ENCODE data around the gene DDO.
"Not testable (repeated sequence)": the region's sequence is repeated elsewhere in the genome, so short reads cannot be mapped to it uniquely, and the experiment has no call there.

Gene DDO

DNA sequence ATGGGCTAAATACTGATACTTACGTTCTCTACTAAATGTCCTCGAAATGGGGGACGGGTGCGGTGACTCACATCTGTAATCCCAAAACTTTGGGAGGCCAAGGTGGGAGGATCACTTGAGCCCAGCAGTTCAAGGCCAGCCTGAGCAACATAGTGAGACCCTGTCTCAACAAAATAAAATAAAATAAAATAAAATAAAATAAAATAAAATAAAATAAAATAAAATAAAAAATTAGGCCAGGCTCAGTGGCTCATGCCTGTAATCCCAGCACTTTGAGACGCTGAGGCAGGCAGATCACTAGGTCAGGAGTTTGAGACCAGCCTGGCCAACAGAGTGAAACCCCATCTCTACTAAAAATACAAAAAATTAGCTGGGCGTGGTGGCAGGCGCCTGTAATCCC is 64.8 kb downstream of the DDO start:
- H3K9me3 Mint-ChIP-seq, H3K27ac Mint-ChIP-seq, ATAC-seq, H3K27me3 Mint-ChIP-seq, H3K36me3 Mint-ChIP-seq, H3K4me1 Mint-ChIP-seq, H3K4me3 Mint-ChIP-seq: not testable (repeated sequence)

DNA sequence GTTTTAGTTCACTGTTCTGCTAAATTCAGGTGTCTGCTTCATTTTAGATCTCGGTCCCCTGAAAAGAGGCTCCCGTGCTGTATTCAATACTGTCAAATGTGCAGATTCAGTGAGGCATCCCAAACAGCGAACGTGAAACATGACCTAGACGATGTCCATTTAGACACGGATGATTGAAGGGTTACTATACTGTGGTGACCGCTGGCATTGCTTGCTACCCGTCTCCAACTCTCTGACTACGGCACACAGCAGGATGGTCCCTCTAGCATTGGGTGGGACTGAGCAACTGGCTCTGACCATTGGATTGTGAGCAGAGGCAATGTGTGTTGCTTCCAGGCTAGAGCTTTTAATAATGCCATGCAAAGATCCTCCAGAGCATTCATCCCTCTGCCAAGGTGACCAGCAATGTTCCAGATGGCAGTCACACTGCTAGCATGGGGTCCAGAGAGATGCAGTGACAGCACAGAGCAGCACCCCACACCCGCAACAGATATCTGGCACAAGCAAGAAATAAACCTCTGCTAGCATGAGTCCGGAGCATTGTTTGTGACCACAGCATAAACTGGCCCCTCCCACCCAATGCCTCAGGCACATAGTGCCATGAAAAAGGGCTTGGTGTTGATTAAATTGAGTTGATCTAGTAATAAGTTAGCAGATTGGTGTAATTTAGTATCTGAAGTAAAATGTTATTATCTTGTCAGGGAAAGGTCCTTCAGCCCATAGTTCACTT is 66.2 kb downstream of the DDO start:
- Mint-ChIP-seq H3K36me3 (no peaks in the 10 kb centered on the region), H3K4me3 (no peak overlapping the region), H3K27ac (no peak overlapping the region), H3K27me3 (no peaks in the 10 kb centered on the region), H3K9me3 (no peaks in the 10 kb centered on the region), H3K4me1 (peaks cover 11% of the 10 kb centered on the region)
- ATAC-seq: no peak

DNA sequence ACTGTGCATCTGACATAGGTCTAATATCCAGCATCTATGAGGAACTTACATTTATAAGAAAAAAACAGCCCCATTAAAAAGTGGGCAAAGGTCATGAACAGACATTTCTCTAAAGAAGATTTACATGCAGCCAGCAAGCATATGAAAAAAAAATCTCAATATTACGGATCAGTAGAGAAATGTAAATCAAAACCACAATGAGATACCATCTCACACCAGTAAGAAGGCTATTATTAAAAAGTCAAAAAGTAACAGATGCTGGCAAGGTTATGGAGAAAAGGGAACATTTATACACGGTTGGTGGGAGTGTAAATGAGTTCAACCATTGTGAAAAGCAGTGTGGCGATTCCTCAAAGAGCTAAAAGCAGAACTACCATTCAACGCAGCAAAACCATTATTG is 70.3 kb downstream of the DDO start:
- H3K27me3 Mint-ChIP-seq: no peaks in the 10 kb centered on the region
- peaks cover 11% of the 10 kb centered on the region for H3K4me1 Mint-ChIP-seq
- ATAC-seq: no peak

DNA sequence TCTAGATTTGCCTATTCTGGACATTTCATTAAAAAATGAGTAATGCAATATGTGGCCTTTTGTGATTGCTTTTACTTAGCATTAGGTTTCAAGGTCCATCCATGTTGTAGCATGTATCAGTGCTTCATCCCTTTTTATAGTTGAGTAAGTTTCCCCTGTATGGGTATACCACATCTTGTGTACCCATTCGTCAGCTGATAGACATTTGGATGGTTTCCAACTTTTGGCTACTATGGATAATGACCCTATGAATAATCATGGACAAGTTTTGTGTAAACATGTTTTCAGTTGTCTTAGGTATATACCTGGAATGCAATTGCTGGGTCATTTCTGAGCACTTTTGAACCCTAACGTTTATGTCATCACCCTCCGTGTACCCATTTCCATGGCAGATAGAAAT is 72.6 kb downstream of the DDO start:
- no peaks in the 10 kb centered on the region for H3K36me3 Mint-ChIP-seq
- no peaks in the 10 kb centered on the region for H3K27me3 Mint-ChIP-seq
- ATAC-seq: no peak
- H3K4me1 Mint-ChIP-seq: peaks cover 11% of the 10 kb centered on the region
- H3K4me3 Mint-ChIP-seq: no peak overlapping the region
- H3K9me3 Mint-ChIP-seq: no peaks in the 10 kb centered on the region
- H3K27ac Mint-ChIP-seq: no peak overlapping the region

More for the DNA sequence above, 70.3 kb downstream of the DDO start:
- Mint-ChIP-seq H3K9me3 (no peaks in the 10 kb centered on the region), H3K36me3 (no peaks in the 10 kb centered on the region), H3K4me3 (no peak overlapping the region), H3K27ac (no peak overlapping the region)

Data from stimulated activated memory B cell treated with anti-CD40 and anti-IgM and Interleukin-4, amounts not matched to agents 10 μg/mL and 1 μg/mL and 100 μg/mL, for 72 hours (primary cell).